GM18508 (cell line): ENCODE data around the gene GPR42.

ENCODE experiments used
- ATAC-seq: cut with Tn5 transposase; IDR thresholded peaks from one replicate; pipeline ENCODE4 v1.9.1; 2021; ENCODE audit warnings: moderate number of reproducible peaks; ENCODE audit not compliant: insufficient read depth, unreplicated experiment

Gene GPR42

DNA sequence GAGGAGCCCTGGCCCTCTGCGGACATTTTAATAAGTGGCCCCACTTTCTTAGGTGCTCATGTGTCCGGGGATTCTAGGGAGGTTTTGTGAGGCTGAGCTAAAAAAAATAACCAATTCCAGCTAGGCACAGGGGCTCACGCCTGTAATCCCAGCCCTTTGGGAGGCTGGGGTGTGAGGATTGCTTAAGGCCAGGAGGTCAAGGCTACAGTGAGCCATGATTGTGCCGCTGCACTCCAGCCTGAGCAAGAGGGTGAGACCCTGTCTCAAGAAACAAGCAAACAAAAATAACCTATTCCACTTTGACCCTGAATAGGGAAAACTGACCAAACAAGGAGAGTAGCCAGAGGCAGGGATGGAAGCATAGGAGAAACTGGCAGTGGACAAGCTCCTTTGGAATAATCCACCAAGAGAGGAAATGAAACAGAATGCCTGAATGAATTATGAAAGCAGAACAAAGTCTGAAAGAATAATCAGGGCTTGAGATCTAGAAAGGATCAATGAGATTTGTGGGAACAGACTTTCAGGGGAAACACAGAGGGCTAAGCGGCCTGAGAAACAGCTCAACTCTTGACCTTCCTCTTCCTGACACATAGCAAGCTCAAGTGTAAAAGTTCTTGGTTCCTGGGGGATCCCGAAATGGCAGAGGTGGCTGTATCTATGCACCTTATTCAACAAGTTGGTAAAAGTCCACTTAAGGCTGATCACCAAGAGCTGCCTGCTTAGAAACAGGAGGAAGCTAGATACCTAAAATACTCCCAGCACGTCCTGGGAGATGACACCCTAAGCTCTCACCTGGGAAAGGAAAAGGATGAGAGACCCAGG, 47.1 kb downstream of the GPR42 start:
- no peak for ATAC-seq

DNA sequence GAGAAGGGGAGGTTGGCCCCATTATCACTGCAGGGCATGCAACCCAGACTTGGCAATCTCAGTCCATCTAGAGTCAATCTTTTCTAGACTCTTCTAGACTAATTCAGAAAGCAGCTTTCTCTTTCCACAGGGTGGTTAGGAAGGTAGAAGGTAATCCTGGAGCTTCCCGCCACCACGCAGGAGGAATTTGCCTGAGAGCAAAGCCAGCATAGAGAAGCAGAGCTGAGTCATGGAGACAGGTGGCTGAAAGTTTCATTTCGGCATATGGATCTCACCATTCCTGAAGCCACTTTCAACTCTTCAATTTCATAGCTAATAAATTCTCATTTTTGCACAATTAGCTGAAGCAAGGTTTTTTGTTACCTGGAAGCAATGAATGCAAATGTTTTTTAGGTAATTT, 48.2 kb downstream of the GPR42 start:
- ATAC-seq: no peak

DNA sequence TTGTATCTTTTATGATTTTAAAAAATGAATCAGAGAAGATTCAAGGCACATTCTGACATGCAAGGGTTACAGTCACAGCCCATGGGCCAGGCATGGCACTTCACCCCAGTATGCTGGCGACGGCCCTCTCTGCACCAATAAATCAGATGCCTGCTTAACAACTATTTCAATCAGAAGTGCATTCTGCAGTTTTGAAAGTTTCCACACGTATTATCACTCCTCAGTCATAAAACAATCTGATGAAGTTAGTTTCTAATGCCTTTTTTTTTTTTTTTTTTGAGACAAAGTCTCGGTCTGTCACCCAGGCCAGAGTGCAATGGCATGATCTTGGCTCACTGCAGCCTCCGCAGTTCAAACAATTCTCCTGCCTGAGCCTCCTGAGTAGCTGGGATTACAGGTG, 48.9 kb downstream of the GPR42 start:
- no peak for ATAC-seq

DNA sequence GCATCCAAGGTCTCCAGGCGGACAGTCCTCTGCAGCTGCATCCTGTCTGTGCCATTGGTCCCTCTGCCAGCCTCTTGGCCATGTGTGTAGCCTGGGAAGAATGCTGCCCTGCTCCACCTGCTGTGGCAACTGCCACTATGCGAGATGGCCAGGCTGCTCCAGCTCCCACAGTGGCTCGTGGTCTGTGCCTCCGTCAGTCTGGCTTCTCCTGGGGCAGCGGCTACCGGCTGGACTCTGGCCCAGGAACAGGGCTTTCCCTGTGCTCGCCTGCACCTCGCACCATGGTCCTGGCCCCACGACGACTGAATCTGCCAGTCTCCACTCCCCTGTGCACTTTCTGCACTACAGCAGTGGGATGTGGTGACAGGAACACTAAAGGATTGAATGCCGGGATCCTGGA, 50.5 kb downstream of the GPR42 start:
- no peak for ATAC-seq
